Stimulated activated naive B cell treated with anti-CD40 and anti-IgM and Interleukin-4, amounts not matched to agents 10 μg/mL and 1 μg/mL and 100 μg/mL, for 72 hours (primary cell): ENCODE results near the gene MAP3K10.

Source experiments
- ATAC-seq, 2 donors: fragments of 150-1000 bp; cut with Tn5 transposase; replicated peaks; 2 replicates each; pipeline ENCODE4 v1.10.0; 2021; ENCODE audit warnings: moderate library complexity in 1 of 2
- DNase-seq: peaks from one replicate; pipeline ENCODE4 v3.0.0; 2021
- H3K27ac Mint-ChIP-seq: one replicate; pipeline ENCODE4 v1.8.0; 2022; ENCODE audit warnings: mild to moderate bottlenecking, mixed read lengths
- H3K27me3 Mint-ChIP-seq, 2 donors: one replicate each; pipeline ENCODE4 v1.8.0; 2022; ENCODE audit warnings: mixed read lengths in 2 of 2
- H3K36me3 Mint-ChIP-seq, 2 donors: one replicate each; pipeline ENCODE4 v1.8.0; 2022; ENCODE audit warnings: mixed read lengths in 2 of 2, mild to moderate bottlenecking in 1 of 2
- H3K4me1 Mint-ChIP-seq, 2 donors: one replicate each; pipeline ENCODE4 v1.8.0; 2022; ENCODE audit warnings: mixed read lengths in 2 of 2, mild to moderate bottlenecking in 1 of 2
- H3K4me3 Mint-ChIP-seq, 2 donors: one replicate each; pipeline ENCODE4 v1.8.0; 2022; ENCODE audit warnings: mild to moderate bottlenecking in 2 of 2, mixed read lengths in 2 of 2, moderate library complexity in 1 of 2
- H3K9me3 Mint-ChIP-seq, 2 donors: one replicate each; pipeline ENCODE4 v1.8.0; 2022; ENCODE audit warnings: mixed read lengths in 2 of 2, mild to moderate bottlenecking in 1 of 2

MAP3K10 gene

GRCh38 chr19:40229484-40229883 lies 38.3 kb downstream of the MAP3K10 start:
- H3K27ac Mint-ChIP-seq: no peak overlapping the region
- DNase-seq: no peak
- H3K27me3 Mint-ChIP-seq: peaks cover 28 to 29% of the 10 kb centered on the region in 2 donors
- ATAC-seq: peak; percentile 21 to 26
- peaks cover 23 to 29% of the 10 kb centered on the region in 2 donors for H3K4me1 Mint-ChIP-seq
- no peak overlapping the region for H3K4me3 Mint-ChIP-seq
- peaks cover 9 to 25% of the 10 kb centered on the region in 2 donors for H3K36me3 Mint-ChIP-seq
- H3K9me3 Mint-ChIP-seq: peaks cover 0 to 1% of the 10 kb centered on the region in 2 donors

DNA sequence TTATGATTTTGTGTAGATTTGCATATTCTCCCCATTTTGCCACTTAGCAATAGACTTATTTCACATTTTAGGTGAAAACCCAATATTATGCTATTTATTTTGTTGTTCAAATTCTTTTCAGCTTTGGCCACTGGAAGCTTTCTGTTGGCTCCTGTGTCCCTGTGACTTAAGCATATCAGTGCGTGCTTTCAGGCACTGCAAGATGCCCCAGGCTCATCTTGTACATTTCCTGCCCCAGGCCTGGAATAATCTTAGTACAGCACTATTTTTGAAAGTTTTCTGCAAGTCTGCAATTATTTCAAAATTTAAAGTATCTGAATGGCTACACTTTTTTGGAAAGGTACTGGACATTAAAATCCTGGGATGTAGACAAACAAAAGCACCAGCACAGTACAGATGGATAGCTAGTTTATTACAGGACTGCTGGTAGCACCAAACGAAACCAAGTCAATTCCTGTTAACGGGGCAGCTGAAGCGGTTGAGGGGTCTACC lies 38.7 kb downstream of the MAP3K10 start:
- peaks cover 23 to 24% of the 10 kb centered on the region in 2 donors for H3K27me3 Mint-ChIP-seq
- peaks cover 0 to 1% of the 10 kb centered on the region in 2 donors for H3K9me3 Mint-ChIP-seq

GRCh38 chr19:40231057-40231456 lies 39.8 kb downstream of the MAP3K10 start:
- Mint-ChIP-seq H3K27ac (peak overlapping the region; percentile 47), H3K36me3 (peaks cover 18 to 31% of the 10 kb centered on the region in 2 donors), H3K27me3 (peaks cover 13% of the 10 kb centered on the region in 2 donors), H3K4me3 (no peak overlapping the region), H3K4me1 (peaks cover 15 to 21% of the 10 kb centered on the region in 2 donors), H3K9me3 (no peaks in the 10 kb centered on the region)
- no peak for DNase-seq
- ATAC-seq: no peak

More for the DNA sequence above, 38.7 kb downstream of the MAP3K10 start:
- DNase-seq (no peak), ATAC-seq (no peak)
- Mint-ChIP-seq H3K36me3 (peaks cover 14 to 30% of the 10 kb centered on the region in 2 donors), H3K4me1 (peaks cover 23 to 29% of the 10 kb centered on the region in 2 donors), H3K27ac (no peak overlapping the region), H3K4me3 (no peak overlapping the region)

GRCh38 chr19:40231544-40232424 lies 40.6 kb downstream of the MAP3K10 start:
- ATAC-seq (no peak), DNase-seq (no peak)
- Mint-ChIP-seq H3K36me3 (peaks cover 25 to 34% of the 10 kb centered on the region in 2 donors), H3K4me1 (peaks cover 10 to 14% of the 10 kb centered on the region in 2 donors), H3K9me3 (no peaks in the 10 kb centered on the region), H3K27me3 (peaks cover 6 to 7% of the 10 kb centered on the region in 2 donors), H3K4me3 (no peak overlapping the region), H3K27ac (peak overlapping the region; percentile 67)

GRCh38 chr19:40232479-40232878 lies 41.3 kb downstream of the MAP3K10 start:
- Mint-ChIP-seq H3K4me3 (no peak overlapping the region), H3K9me3 (no peaks in the 10 kb centered on the region), H3K36me3 (peaks cover 31 to 38% of the 10 kb centered on the region in 2 donors), H3K27ac (no peak overlapping the region), H3K27me3 (peaks cover 0 to under 1% of the 10 kb centered on the region in 2 donors), H3K4me1 (peaks cover 8 to 11% of the 10 kb centered on the region in 2 donors)
- no peak for ATAC-seq
- no peak for DNase-seq

GRCh38 chr19:40232949-40233810 lies 42.0 kb downstream of the MAP3K10 start:
- DNase-seq: no peak
- ATAC-seq: no peak
- H3K27me3 Mint-ChIP-seq: no peaks in the 10 kb centered on the region
- no peak overlapping the region for H3K27ac Mint-ChIP-seq
- H3K9me3 Mint-ChIP-seq: no peaks in the 10 kb centered on the region
- no peak overlapping the region for H3K4me3 Mint-ChIP-seq
- peaks cover 8 to 11% of the 10 kb centered on the region in 2 donors for H3K4me1 Mint-ChIP-seq
- H3K36me3 Mint-ChIP-seq: peaks cover 35 to 43% of the 10 kb centered on the region in 2 donors

DNA sequence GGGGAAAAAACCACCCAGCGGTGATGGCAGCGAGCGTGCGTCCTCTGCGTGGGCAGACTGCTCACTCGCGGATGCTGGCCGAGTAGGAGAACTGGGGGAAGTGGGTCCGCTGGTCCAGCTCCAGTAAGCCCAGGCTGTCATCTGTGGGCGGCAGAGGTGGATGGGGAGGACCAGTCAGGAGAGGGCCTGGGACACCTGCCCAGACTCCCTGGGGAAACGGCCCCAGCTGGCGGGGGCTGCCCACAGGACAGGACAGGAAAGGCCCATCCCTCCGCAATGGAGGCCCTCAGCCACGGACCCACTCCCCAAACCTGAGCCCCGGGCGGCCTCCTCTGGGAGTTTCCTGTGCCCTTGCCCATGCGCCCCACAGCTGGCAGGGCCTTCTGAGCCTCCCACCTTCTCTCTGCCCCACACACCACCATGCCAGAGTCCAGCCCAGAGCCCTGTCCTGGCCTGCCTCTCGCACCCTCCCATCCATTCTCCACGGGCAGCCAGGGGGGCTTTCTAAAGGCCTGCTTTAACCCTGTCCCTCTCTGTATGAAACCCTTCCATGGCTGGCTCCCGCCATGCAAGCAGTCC lies 42.7 kb downstream of the MAP3K10 start:
- Mint-ChIP-seq H3K27me3 (no peaks in the 10 kb centered on the region), H3K9me3 (no peaks in the 10 kb centered on the region), H3K27ac (peak overlapping the region; percentile 33), H3K36me3 (peaks cover 41 to 45% of the 10 kb centered on the region in 2 donors), H3K4me3 (no peak overlapping the region), H3K4me1 (peaks cover 8 to 11% of the 10 kb centered on the region in 2 donors)
- ATAC-seq (no peak), DNase-seq (no peak)

DNA sequence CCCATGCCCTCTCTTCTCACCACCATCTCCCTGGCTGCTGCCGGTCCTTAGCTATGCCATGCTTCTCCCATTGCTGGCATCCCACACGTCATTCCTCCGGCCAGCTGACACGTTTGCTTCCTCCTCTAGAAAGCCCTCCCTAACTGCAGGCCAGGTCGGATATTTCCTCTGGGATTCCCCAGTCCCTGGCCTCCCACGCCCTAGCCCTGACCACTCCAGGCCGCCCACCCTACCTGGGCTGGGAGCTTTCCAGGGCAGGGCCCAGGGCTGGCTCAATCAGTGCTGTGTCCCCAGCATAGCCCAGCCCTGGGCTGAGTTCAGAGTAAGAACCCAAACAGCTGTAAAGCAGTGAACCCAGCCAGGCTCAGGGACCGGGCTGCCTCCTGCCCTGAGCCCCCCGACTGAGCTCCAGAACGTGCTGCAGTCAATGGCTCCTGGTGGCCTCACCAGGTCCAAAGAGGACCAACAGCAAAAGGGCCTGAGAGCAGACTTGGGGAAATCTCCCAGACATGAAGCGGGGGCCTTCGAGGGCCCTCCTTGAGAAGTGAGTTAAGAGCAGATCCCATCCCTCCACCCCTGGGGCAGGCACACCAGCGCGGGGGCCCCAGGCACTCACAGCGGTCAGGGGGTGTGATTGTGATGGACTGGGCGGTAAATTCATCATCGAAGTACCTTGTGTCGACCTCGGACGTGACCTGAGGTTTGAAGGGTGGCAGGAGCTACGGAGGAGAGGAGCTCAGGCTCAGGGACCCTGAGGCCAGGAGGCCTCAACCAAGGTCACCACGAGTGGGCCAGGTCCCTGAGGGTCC lies 43.4 kb downstream of the MAP3K10 start:
- H3K27me3 Mint-ChIP-seq: no peaks in the 10 kb centered on the region
- DNase-seq (no peak), ATAC-seq (no peak)
- H3K27ac Mint-ChIP-seq: peak overlapping the region; percentile 33
- no peaks in the 10 kb centered on the region for H3K9me3 Mint-ChIP-seq
- H3K4me1 Mint-ChIP-seq: peaks cover 5 to 11% of the 10 kb centered on the region in 2 donors
- H3K4me3 Mint-ChIP-seq: no peak overlapping the region
- H3K36me3 Mint-ChIP-seq: peaks cover 41 to 46% of the 10 kb centered on the region in 2 donors

DNA sequence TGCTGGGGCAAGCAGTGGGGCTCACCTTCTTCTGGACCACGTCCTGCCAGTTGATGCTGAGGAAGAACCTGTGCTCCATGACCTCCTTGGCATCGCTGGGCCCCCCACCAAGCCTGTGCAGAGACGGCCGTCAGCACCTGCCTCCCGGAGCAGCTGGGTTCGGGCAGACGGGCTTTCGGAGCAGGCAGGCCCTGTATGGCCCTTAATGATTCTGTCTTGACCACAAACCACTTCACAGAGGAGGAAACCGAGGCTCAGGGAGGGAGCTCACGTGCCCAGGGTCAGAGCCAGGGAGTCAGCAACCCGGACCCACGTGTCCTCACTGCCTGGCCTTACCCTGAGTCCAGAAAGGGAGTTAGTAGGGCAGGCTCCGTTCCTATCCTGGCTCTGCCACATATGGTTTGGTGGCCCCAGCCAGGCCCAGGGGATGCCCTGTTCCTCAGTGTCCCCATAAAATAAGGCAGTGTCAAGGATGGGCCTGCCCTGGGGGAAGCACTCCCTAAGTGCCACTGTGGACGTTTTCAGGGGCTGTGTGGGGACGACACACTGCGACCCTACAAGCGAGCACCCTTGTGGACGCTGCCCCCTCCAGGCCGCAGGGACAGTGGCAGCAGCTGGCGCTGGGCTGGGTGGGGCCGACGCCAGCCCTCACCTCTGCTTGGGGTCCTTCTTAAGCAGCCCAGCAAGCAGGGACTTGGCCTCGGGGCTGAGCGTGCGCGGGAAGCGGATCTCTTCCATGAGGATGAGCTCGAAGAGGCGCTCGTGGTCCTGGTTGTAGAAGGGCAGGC lies 44.2 kb downstream of the MAP3K10 start:
- H3K4me1 Mint-ChIP-seq: peaks cover 5% of the 10 kb centered on the region in 2 donors
- H3K9me3 Mint-ChIP-seq: no peaks in the 10 kb centered on the region
- peaks cover 46 to 50% of the 10 kb centered on the region in 2 donors for H3K36me3 Mint-ChIP-seq
- ATAC-seq: no peak
- H3K27ac Mint-ChIP-seq: no peak overlapping the region
- no peak for DNase-seq
- no peaks in the 10 kb centered on the region for H3K27me3 Mint-ChIP-seq
- H3K4me3 Mint-ChIP-seq: no peak overlapping the region

GRCh38 chr19:40236026-40236355 lies 44.8 kb downstream of the MAP3K10 start:
- no peak overlapping the region for H3K27ac Mint-ChIP-seq
- no peak overlapping the region for H3K4me3 Mint-ChIP-seq
- peaks cover 46 to 53% of the 10 kb centered on the region in 2 donors for H3K36me3 Mint-ChIP-seq
- DNase-seq (no peak), ATAC-seq (no peak)
- no peaks in the 10 kb centered on the region for H3K9me3 Mint-ChIP-seq
- H3K4me1 Mint-ChIP-seq: peaks cover 0 to 4% of the 10 kb centered on the region in 2 donors
- H3K27me3 Mint-ChIP-seq: no peaks in the 10 kb centered on the region

GRCh38 chr19:40236366-40236765 lies 45.1 kb downstream of the MAP3K10 start:
- H3K36me3 Mint-ChIP-seq: peaks cover 46 to 55% of the 10 kb centered on the region in 2 donors
- no peak overlapping the region for H3K4me3 Mint-ChIP-seq
- H3K27me3 Mint-ChIP-seq: no peaks in the 10 kb centered on the region
- ATAC-seq (no peak), DNase-seq (no peak)
- no peaks in the 10 kb centered on the region for H3K9me3 Mint-ChIP-seq
- peak overlapping the region; percentile 20 for H3K27ac Mint-ChIP-seq
- peaks cover 0 to 2% of the 10 kb centered on the region in 2 donors for H3K4me1 Mint-ChIP-seq

DNA sequence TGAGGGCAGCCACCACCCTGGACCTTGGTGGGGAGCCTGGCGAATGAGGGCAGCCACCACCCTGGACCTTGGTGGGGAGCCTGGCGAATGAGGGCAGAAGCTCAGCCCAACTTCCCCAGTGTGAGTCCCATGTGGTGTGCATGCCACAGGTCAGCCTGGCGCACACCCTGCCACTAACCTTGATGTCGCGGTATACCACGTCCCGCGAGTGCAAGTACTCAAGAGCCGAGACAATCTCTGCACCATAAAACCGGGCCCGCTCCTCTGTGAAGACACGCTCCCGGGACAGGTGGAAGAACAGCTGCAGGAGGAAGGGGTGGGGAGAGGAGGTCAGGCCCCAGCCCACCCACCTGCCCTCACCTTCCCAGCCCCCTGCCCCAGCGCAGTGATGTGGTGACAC lies 46.6 kb downstream of the MAP3K10 start:
- peaks cover 50 to 58% of the 10 kb centered on the region in 2 donors for H3K36me3 Mint-ChIP-seq
- H3K27me3 Mint-ChIP-seq: no peaks in the 10 kb centered on the region
- H3K27ac Mint-ChIP-seq: no peak overlapping the region
- H3K9me3 Mint-ChIP-seq: no peaks in the 10 kb centered on the region
- H3K4me1 Mint-ChIP-seq: peaks cover 0 to 3% of the 10 kb centered on the region in 2 donors
- ATAC-seq (no peak), DNase-seq (no peak)
- no peak overlapping the region for H3K4me3 Mint-ChIP-seq

GRCh38 chr19:40238775-40239174 lies 47.5 kb downstream of the MAP3K10 start:
- H3K36me3 Mint-ChIP-seq: peaks cover 54 to 56% of the 10 kb centered on the region in 2 donors

More at GRCh38 chr19:40238775-40239174, 47.5 kb downstream of the MAP3K10 start:
- H3K27me3 Mint-ChIP-seq: no peaks in the 10 kb centered on the region
- no peak for DNase-seq
- H3K4me1 Mint-ChIP-seq: peaks cover 0 to 3% of the 10 kb centered on the region in 2 donors
- no peaks in the 10 kb centered on the region for H3K9me3 Mint-ChIP-seq
- peak overlapping the region; percentile 37 for H3K27ac Mint-ChIP-seq
- no peak for ATAC-seq
- H3K4me3 Mint-ChIP-seq: no peak overlapping the region
